ENCODE measurements around the gene CTSO. TPM values are rescaled to one million over a fixed set of nuclear protein-coding genes. Genes with fewer than 3 reads are reported as not detected.

The CTSO gene
- total and polyA plus RNA-seq, 2 experiments from 2014 or later: 0.44 to 0.83 TPM

DNA sequence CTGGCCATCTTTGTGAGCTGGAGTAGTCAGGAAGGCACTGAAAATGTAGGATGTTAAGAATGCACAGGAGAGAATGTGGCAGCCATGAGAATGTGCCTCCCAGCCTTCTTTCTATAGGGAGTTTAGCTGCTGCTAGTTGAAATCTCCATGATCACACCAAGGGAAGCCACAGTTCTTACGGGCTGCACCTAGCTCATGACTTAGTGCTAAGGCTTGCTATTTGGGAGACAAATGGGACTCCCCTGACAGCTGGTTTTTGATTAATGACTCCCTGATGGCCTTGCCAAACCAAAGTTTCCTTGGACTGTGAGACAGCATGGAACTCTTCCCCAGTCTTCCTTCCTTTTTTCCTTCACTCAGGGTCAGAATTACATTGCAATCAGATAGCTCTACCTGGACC is 9.2 kb downstream of the CTSO start:
- Histone ChIP-seq H3K36me3 (ENCODE audit: insufficient read depth) (no peaks in the 10 kb centered on the region), H3K27ac (ENCODE audit: low read depth) (no peak overlapping the region), H3K4me1 (ENCODE audit: insufficient read depth) (no peaks in the 10 kb centered on the region), H3K9me2 (ENCODE audit: insufficient read depth) (no peaks in the 10 kb centered on the region), H2AFZ (no peak overlapping the region; the same call in 1 of the 2 replicates), H4K20me1 (replicated peaks; ENCODE audit: insufficient read depth) (no peaks in the 10 kb centered on the region), H3K4me3 (no peak overlapping the region), H3K79me2 (replicated peaks; ENCODE audit: insufficient read depth) (no peaks in the 10 kb centered on the region), H3F3A (replicated peaks; ENCODE audit: low read depth) (no peaks in the 10 kb centered on the region), H3K4me2 (no peak overlapping the region), H3K27me3 (ENCODE audit: insufficient read depth) (no peaks in the 10 kb centered on the region)
- H3K4me3 Mint-ChIP-seq: no peak overlapping the region
- no peaks in the 10 kb centered on the region for H3K36me3 Mint-ChIP-seq (ENCODE audit: low read depth)
- no peak for ATAC-seq
- no peaks in the 10 kb centered on the region for H3K4me1 Mint-ChIP-seq
- TF ChIP-seq CREB1 (CRISPR knock-in tag; IDR thresholded peaks at IDR 0.05; ENCODE audit: low read depth) (no peak), STAT1 (IDR thresholded peaks at IDR 0.05; ENCODE audit: unreplicated experiment) (no peak), ZNF114 (CRISPR knock-in tag; IDR thresholded peaks at IDR 0.05) (no peak), ZNF331 (CRISPR knock-in tag; IDR thresholded peaks at IDR 0.05; ENCODE audit: low read depth) (no peak), JUNB (IDR thresholded peaks at IDR 0.05; ENCODE audit: unreplicated experiment) (no peak), POLR2AphosphoS5 (IDR thresholded peaks at IDR 0.05; ENCODE audit: low read depth) (no peak), EZH2 (IDR thresholded peaks at IDR 0.05; ENCODE audit: low read depth, unreplicated experiment) (no peak), NANOG (IDR thresholded peaks at IDR 0.05; ENCODE audit: borderline replicate concordance) (no peak), EZH2phosphoT487 (IDR thresholded peaks at IDR 0.05; ENCODE audit: unreplicated experiment) (no peak)
- TF ChIP-seq, protein P1, sequence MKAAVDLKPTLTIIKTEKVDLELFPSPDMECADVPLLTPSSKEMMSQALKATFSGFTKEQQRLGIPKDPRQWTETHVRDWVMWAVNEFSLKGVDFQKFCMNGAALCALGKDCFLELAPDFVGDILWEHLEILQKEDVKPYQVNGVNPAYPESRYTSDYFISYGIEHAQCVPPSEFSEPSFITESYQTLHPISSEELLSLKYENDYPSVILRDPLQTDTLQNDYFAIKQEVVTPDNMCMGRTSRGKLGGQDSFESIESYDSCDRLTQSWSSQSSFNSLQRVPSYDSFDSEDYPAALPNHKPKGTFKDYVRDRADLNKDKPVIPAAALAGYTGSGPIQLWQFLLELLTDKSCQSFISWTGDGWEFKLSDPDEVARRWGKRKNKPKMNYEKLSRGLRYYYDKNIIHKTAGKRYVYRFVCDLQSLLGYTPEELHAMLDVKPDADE (IDR thresholded peaks at IDR 0.05): no peak
- TF ChIP-seq, protein P2, sequence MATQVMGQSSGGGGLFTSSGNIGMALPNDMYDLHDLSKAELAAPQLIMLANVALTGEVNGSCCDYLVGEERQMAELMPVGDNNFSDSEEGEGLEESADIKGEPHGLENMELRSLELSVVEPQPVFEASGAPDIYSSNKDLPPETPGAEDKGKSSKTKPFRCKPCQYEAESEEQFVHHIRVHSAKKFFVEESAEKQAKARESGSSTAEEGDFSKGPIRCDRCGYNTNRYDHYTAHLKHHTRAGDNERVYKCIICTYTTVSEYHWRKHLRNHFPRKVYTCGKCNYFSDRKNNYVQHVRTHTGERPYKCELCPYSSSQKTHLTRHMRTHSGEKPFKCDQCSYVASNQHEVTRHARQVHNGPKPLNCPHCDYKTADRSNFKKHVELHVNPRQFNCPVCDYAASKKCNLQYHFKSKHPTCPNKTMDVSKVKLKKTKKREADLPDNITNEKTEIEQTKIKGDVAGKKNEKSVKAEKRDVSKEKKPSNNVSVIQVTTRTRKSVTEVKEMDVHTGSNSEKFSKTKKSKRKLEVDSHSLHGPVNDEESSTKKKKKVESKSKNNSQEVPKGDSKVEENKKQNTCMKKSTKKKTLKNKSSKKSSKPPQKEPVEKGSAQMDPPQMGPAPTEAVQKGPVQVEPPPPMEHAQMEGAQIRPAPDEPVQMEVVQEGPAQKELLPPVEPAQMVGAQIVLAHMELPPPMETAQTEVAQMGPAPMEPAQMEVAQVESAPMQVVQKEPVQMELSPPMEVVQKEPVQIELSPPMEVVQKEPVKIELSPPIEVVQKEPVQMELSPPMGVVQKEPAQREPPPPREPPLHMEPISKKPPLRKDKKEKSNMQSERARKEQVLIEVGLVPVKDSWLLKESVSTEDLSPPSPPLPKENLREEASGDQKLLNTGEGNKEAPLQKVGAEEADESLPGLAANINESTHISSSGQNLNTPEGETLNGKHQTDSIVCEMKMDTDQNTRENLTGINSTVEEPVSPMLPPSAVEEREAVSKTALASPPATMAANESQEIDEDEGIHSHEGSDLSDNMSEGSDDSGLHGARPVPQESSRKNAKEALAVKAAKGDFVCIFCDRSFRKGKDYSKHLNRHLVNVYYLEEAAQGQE (IDR thresholded peaks at IDR 0.05; ENCODE audit: unreplicated experiment): no peak
- TF ChIP-seq, protein P3, sequence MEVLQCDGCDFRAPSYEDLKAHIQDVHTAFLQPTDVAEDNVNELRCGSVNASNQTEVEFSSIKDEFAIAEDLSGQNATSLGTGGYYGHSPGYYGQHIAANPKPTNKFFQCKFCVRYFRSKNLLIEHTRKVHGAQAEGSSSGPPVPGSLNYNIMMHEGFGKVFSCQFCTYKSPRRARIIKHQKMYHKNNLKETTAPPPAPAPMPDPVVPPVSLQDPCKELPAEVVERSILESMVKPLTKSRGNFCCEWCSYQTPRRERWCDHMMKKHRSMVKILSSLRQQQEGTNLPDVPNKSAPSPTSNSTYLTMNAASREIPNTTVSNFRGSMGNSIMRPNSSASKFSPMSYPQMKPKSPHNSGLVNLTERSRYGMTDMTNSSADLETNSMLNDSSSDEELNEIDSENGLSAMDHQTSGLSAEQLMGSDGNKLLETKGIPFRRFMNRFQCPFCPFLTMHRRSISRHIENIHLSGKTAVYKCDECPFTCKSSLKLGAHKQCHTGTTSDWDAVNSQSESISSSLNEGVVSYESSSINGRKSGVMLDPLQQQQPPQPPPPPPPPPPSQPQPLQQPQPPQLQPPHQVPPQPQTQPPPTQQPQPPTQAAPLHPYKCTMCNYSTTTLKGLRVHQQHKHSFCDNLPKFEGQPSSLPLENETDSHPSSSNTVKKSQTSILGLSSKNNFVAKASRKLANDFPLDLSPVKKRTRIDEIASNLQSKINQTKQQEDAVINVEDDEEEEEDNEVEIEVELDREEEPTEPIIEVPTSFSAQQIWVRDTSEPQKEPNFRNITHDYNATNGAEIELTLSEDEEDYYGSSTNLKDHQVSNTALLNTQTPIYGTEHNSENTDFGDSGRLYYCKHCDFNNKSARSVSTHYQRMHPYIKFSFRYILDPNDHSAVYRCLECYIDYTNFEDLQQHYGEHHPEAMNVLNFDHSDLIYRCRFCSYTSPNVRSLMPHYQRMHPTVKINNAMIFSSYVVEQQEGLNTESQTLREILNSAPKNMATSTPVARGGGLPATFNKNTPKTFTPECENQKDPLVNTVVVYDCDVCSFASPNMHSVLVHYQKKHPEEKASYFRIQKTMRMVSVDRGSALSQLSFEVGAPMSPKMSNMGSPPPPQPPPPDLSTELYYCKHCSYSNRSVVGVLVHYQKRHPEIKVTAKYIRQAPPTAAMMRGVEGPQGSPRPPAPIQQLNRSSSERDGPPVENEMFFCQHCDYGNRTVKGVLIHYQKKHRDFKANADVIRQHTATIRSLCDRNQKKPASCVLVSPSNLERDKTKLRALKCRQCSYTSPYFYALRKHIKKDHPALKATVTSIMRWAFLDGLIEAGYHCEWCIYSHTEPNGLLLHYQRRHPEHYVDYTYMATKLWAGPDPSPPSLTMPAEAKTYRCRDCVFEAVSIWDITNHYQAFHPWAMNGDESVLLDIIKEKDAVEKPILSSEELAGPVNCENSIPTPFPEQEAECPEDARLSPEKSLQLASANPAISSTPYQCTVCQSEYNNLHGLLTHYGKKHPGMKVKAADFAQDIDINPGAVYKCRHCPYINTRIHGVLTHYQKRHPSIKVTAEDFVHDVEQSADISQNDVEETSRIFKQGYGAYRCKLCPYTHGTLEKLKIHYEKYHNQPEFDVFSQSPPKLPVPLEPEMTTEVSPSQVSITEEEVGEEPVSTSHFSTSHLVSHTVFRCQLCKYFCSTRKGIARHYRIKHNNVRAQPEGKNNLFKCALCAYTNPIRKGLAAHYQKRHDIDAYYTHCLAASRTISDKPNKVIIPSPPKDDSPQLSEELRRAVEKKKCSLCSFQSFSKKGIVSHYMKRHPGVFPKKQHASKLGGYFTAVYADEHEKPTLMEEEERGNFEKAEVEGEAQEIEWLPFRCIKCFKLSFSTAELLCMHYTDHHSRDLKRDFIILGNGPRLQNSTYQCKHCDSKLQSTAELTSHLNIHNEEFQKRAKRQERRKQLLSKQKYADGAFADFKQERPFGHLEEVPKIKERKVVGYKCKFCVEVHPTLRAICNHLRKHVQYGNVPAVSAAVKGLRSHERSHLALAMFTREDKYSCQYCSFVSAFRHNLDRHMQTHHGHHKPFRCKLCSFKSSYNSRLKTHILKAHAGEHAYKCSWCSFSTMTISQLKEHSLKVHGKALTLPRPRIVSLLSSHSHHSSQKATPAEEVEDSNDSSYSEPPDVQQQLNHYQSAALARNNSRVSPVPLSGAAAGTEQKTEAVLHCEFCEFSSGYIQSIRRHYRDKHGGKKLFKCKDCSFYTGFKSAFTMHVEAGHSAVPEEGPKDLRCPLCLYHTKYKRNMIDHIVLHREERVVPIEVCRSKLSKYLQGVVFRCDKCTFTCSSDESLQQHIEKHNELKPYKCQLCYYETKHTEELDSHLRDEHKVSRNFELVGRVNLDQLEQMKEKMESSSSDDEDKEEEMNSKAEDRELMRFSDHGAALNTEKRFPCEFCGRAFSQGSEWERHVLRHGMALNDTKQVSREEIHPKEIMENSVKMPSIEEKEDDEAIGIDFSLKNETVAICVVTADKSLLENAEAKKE (CRISPR knock-in tag; IDR thresholded peaks at IDR 0.05): no peak
- TF ChIP-seq, protein P4, sequence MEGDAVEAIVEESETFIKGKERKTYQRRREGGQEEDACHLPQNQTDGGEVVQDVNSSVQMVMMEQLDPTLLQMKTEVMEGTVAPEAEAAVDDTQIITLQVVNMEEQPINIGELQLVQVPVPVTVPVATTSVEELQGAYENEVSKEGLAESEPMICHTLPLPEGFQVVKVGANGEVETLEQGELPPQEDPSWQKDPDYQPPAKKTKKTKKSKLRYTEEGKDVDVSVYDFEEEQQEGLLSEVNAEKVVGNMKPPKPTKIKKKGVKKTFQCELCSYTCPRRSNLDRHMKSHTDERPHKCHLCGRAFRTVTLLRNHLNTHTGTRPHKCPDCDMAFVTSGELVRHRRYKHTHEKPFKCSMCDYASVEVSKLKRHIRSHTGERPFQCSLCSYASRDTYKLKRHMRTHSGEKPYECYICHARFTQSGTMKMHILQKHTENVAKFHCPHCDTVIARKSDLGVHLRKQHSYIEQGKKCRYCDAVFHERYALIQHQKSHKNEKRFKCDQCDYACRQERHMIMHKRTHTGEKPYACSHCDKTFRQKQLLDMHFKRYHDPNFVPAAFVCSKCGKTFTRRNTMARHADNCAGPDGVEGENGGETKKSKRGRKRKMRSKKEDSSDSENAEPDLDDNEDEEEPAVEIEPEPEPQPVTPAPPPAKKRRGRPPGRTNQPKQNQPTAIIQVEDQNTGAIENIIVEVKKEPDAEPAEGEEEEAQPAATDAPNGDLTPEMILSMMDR (conservative IDR thresholded peaks at IDR 0.05; ENCODE audit: low read depth in 2 of 2): no peak
- peak; percentile 24 for DNase-seq (ENCODE audit: low spot score)
- H3K9me3 Mint-ChIP-seq: no peaks in the 10 kb centered on the region
- no peaks in the 10 kb centered on the region for H3K27me3 Mint-ChIP-seq (ENCODE audit: insufficient read depth, low read depth, poor library complexity)
- H3K27ac Mint-ChIP-seq: no peak overlapping the region

Data from GM23338 (cell line).